Esophagus muscularis mucosa (tissue), 4 donors: ENCODE results near the gene CNTN6.

ENCODE experiments used
- CTCF ChIP-seq, 3 experiments: fragments of 200-600 bp in 2 of 3; fragments of 450-650 bp in 1 of 3; sonication (generic) in 2 of 3; IDR thresholded peaks; one replicate each; pipeline ENCODE4 v1.5.1; 2017 to 2019; ENCODE audit warnings: antibody characterized with exemption in 3 of 3, mild to moderate bottlenecking in 2 of 3, moderate library complexity in 1 of 3
- EP300 ChIP-seq: sonication (generic); formaldehyde crosslinking; IDR thresholded peaks from one replicate; pipeline ENCODE4 v1.6.1; 2017; ENCODE audit warnings: antibody characterized with exemption
- POLR2A ChIP-seq: fragments of 450-650 bp; IDR thresholded peaks from one replicate; pipeline ENCODE4 v1.6.1; 2017; ENCODE audit warnings: antibody characterized with exemption, moderate library complexity, mild to moderate bottlenecking, low read depth

GRCh38 chr3:1394188-1394587, 301.4 kb downstream of the CNTN6 start:
- TF ChIP-seq POLR2A, result no peak
- TF ChIP-seq CTCF (IDR thresholded peaks at IDR 0.05), result no peak
- TF ChIP-seq EP300, result no peak
